ENCODE data around the gene RAB33B. TPM values are rescaled to one million over a fixed set of nuclear protein-coding genes. Genes with fewer than 3 reads are reported as not detected.
"Not testable (repeated sequence)": the region's sequence is repeated elsewhere in the genome, so short reads cannot be mapped to it uniquely, and the experiment has no call there.

RAB33B gene
- total and polyA plus RNA-seq, 5 donors from 2014 or later: 14.8 to 19.2 (median 16.0) TPM

DNA sequence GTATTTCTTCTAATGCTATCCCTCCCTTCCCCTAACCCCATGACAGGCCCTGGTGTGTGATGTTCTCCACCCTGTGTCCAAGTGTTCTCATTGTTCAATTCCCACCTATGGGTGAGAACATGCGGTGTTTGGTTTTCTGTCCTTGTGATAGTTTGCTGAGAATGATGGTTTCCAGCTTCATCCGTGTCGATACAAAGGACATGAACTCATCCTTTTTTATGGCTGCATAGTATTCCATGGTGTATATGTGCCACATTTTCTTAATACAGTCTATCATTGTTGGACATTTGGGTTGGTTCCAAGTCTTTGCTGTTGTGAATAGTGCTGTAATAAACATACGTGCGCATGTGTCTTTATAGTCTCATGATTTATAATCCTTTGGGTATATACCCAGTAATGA, 10.6 kb downstream of the RAB33B start:
- not testable (repeated sequence) for ATAC-seq (ENCODE audit: low read depth in 2 of 2); H3K36me3 ChIP-seq (ENCODE audit: control insufficient read depth, insufficient read depth, low read length); H3K4me3 Mint-ChIP-seq; H3K4me3 ChIP-seq (ENCODE audit: low read depth, low read length); H3K9me3 ChIP-seq (ENCODE audit: control insufficient read depth in 2 of 2, low read length in 2 of 2); DNase-seq; H3K27ac Mint-ChIP-seq; H3K4me1 ChIP-seq (ENCODE audit: control insufficient read depth, insufficient read depth, low read length, poor library complexity, severe bottlenecking); H3K27me3 Mint-ChIP-seq; H3K27me3 ChIP-seq (ENCODE audit: control insufficient read depth, insufficient read depth, low read length); H3K27ac ChIP-seq (ENCODE audit: insufficient read depth, low read length, poor library complexity, severe bottlenecking)
- Mint-ChIP-seq H3K9me3 (peaks cover 0 to 15% (median 0%) of the 10 kb centered on the region in 7 donors), H3K4me1 (peaks cover 21 to 53% (median 30%) of the 10 kb centered on the region in 4 donors), H3K36me3 (peaks cover 37% of the 10 kb centered on the region)

DNA sequence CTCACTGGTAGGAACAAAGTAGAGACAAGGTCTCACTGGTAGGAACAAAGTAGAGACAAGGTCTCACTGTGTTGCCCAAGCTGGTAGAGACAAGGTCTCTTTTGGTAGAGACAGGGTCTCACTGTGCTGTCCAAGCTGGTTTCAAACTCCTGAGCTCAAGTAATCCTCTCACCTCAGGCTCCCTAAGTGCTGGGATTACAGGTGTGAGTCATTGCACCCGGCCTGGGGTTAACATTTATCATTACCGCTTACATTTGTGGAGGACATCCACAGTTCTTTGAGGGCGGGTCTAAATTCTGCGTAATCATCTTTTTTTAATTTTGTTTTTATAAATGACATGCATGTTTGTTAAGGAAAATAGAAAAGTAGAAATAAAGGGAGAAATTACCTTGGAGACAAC, 12.0 kb downstream of the RAB33B start:
- Mint-ChIP-seq H3K27ac (no peak overlapping the region), H3K27me3 (no peaks in the 10 kb centered on the region), H3K4me3 (no peak overlapping the region), H3K4me1 (peaks cover 15 to 57% (median 23%) of the 10 kb centered on the region in 4 donors), H3K9me3 (peaks cover 0 to 15% (median 0%) of the 10 kb centered on the region in 7 donors), H3K36me3 (peaks cover 36% of the 10 kb centered on the region)
- Histone ChIP-seq H3K4me3 (ENCODE audit: low read depth, low read length) (no peak overlapping the region), H3K4me1 (ENCODE audit: control insufficient read depth, insufficient read depth, low read length, poor library complexity, severe bottlenecking) (no peaks in the 10 kb centered on the region), H3K27me3 (ENCODE audit: control insufficient read depth, insufficient read depth, low read length) (no peaks in the 10 kb centered on the region), H3K9me3 (ENCODE audit: control insufficient read depth in 2 of 2, low read length in 2 of 2) (peaks cover 0 to 8% of the 10 kb centered on the region in 2 experiments), H3K27ac (ENCODE audit: insufficient read depth, low read length, poor library complexity, severe bottlenecking) (no peak overlapping the region), H3K36me3 (ENCODE audit: control insufficient read depth, insufficient read depth, low read length) (peaks cover 5% of the 10 kb centered on the region)
- ATAC-seq (ENCODE audit: low read depth in 2 of 2) (no peak), DNase-seq (no peak)

DNA sequence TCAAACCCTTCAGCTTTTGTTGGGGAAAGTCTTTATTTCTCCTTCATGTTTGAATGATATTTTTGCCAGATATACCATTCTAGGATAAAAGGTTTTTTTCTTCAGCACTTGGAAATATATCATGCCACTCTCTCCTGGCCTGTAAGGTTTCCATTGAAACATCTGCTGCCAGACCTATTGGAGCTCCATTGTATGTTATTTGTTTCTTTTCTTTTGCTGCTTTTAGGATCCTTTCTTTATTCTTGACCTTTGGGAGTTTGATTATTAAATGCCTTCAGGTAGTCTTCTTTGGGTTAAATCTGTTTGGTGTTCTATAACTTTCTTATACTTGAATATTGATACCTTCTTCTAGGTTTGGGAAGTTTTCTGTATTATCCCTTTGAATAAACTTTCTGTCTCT, 14.8 kb downstream of the RAB33B start:
- Histone ChIP-seq H3K36me3 (ENCODE audit: control insufficient read depth, insufficient read depth, low read length) (peaks cover 19% of the 10 kb centered on the region), H3K9me3 (ENCODE audit: control insufficient read depth in 2 of 2, low read length in 2 of 2) (peaks cover 5 to 14% of the 10 kb centered on the region in 2 experiments)
- not testable (repeated sequence) for H3K4me1 ChIP-seq (ENCODE audit: control insufficient read depth, insufficient read depth, low read length, poor library complexity, severe bottlenecking); DNase-seq; ATAC-seq (ENCODE audit: low read depth in 2 of 2); H3K27me3 ChIP-seq (ENCODE audit: control insufficient read depth, insufficient read depth, low read length); H3K27ac ChIP-seq (ENCODE audit: insufficient read depth, low read length, poor library complexity, severe bottlenecking); H3K4me3 ChIP-seq (ENCODE audit: low read depth, low read length); H3K27me3 Mint-ChIP-seq
- Mint-ChIP-seq H3K4me3 (peak overlapping the region in 1 of 4 donors; percentile 8), H3K9me3 (peaks cover 0 to 18% (median 2%) of the 10 kb centered on the region in 7 donors), H3K27ac (peak overlapping the region in 1 of 3 donors; percentile 41), H3K4me1 (peaks cover 17 to 52% (median 19%) of the 10 kb centered on the region in 4 donors), H3K36me3 (peaks cover 51% of the 10 kb centered on the region)

DNA sequence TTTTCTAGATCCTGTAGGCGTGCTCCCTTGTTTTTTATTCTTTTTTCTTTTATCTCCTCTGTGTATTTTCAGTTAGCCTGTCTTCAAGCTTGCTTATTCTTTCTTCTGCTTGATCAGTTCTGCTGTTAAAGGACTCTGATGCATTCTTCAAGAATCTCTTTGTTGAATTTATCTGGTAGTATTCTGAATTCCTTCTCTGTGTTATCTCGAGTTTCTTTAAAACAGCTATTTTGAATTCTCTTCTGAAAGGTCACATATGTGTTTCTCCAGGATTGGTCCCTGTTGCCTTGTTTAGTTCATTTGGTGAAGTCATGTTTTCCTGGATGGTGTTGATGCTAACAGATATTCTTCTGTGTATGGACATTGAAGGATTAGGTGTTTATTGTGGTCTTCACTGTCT, 15.3 kb downstream of the RAB33B start:
- H3K27me3 Mint-ChIP-seq: no peaks in the 10 kb centered on the region
- peaks cover 0 to 18% (median 2%) of the 10 kb centered on the region in 7 donors for H3K9me3 Mint-ChIP-seq
- Histone ChIP-seq H3K9me3 (ENCODE audit: control insufficient read depth in 2 of 2, low read length in 2 of 2) (peaks cover 5 to 14% of the 10 kb centered on the region in 2 experiments), H3K27me3 (ENCODE audit: control insufficient read depth, insufficient read depth, low read length) (no peaks in the 10 kb centered on the region), H3K4me3 (ENCODE audit: low read depth, low read length) (no peak overlapping the region), H3K36me3 (ENCODE audit: control insufficient read depth, insufficient read depth, low read length) (peaks cover 19% of the 10 kb centered on the region), H3K4me1 (ENCODE audit: control insufficient read depth, insufficient read depth, low read length, poor library complexity, severe bottlenecking) (no peaks in the 10 kb centered on the region), H3K27ac (ENCODE audit: insufficient read depth, low read length, poor library complexity, severe bottlenecking) (no peak overlapping the region)
- H3K36me3 Mint-ChIP-seq: peaks cover 49% of the 10 kb centered on the region
- H3K4me1 Mint-ChIP-seq: peaks cover 17 to 48% (median 18%) of the 10 kb centered on the region in 4 donors
- no peak overlapping the region for H3K4me3 Mint-ChIP-seq
- no peak for DNase-seq
- ATAC-seq (ENCODE audit: low read depth in 2 of 2): no peak
- peak overlapping the region in 1 of 3 donors; percentile 41 for H3K27ac Mint-ChIP-seq

DNA sequence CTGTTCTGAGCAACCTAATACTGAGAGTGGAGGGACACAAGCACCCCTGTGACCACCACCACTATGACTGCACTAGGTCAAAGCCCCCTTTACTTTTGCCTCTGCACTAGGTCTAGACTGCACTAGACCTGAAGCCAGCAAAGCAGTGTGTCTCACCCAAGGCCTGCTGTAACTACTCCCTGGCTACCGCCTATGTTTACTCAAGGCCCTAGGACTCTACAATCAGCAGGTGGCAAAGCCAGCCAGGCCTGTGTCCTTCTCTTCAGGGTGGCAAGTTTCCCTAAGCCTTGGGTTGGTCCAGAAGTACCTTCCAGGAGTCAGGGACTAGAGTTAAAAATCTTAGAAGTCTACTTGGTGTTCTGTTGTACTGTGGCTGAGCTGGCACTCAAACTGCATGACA, 15.9 kb downstream of the RAB33B start:
- Histone ChIP-seq H3K27ac (ENCODE audit: insufficient read depth, low read length, poor library complexity, severe bottlenecking) (no peak overlapping the region), H3K4me3 (ENCODE audit: low read depth, low read length) (no peak overlapping the region), H3K36me3 (ENCODE audit: control insufficient read depth, insufficient read depth, low read length) (peaks cover 19% of the 10 kb centered on the region), H3K9me3 (ENCODE audit: control insufficient read depth in 2 of 2, low read length in 2 of 2) (peaks cover 5 to 14% of the 10 kb centered on the region in 2 experiments), H3K27me3 (ENCODE audit: control insufficient read depth, insufficient read depth, low read length) (no peaks in the 10 kb centered on the region), H3K4me1 (ENCODE audit: control insufficient read depth, insufficient read depth, low read length, poor library complexity, severe bottlenecking) (no peaks in the 10 kb centered on the region)
- DNase-seq: no peak
- Mint-ChIP-seq H3K27ac (no peak overlapping the region), H3K9me3 (peaks cover 0 to 18% (median 2%) of the 10 kb centered on the region in 7 donors), H3K4me1 (peaks cover 14 to 42% (median 18%) of the 10 kb centered on the region in 4 donors), H3K4me3 (no peak overlapping the region), H3K27me3 (no peaks in the 10 kb centered on the region), H3K36me3 (peaks cover 45% of the 10 kb centered on the region)
- ATAC-seq (ENCODE audit: low read depth in 2 of 2): no peak

DNA sequence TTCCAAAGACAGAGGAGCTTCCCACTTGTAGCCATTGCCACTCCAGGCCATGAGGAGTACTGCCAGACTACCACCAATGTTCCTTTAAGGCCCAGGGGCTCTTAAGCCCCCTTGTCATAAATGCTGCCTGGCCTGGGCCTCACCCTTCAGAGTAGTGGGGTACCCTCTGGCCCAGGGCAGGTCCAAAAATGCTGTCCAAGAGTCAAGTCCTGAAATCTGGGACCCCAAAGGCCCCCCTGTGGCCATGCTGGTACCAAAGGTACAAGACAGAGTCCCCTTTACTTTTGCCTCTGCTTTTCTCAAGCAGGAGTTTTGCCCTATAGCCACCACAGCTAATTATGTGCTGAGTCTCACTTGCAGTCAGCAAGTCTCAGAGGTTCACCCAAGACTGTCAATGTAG, 16.4 kb downstream of the RAB33B start:
- DNase-seq: no peak
- peaks cover 5 to 14% of the 10 kb centered on the region in 2 experiments for H3K9me3 ChIP-seq (ENCODE audit: control insufficient read depth in 2 of 2, low read length in 2 of 2)
- Mint-ChIP-seq H3K36me3 (peaks cover 45% of the 10 kb centered on the region), H3K4me3 (no peak overlapping the region), H3K9me3 (peaks cover 0 to 18% (median 2%) of the 10 kb centered on the region in 7 donors), H3K4me1 (peaks cover 10 to 38% (median 16%) of the 10 kb centered on the region in 4 donors), H3K27me3 (no peaks in the 10 kb centered on the region), H3K27ac (no peak overlapping the region)
- no peak overlapping the region for H3K27ac ChIP-seq (ENCODE audit: insufficient read depth, low read length, poor library complexity, severe bottlenecking)
- no peaks in the 10 kb centered on the region for H3K27me3 ChIP-seq (ENCODE audit: control insufficient read depth, insufficient read depth, low read length)
- peaks cover 19% of the 10 kb centered on the region for H3K36me3 ChIP-seq (ENCODE audit: control insufficient read depth, insufficient read depth, low read length)
- ATAC-seq (ENCODE audit: low read depth in 2 of 2): no peak
- no peaks in the 10 kb centered on the region for H3K4me1 ChIP-seq (ENCODE audit: control insufficient read depth, insufficient read depth, low read length, poor library complexity, severe bottlenecking)
- H3K4me3 ChIP-seq (ENCODE audit: low read depth, low read length): no peak overlapping the region

DNA sequence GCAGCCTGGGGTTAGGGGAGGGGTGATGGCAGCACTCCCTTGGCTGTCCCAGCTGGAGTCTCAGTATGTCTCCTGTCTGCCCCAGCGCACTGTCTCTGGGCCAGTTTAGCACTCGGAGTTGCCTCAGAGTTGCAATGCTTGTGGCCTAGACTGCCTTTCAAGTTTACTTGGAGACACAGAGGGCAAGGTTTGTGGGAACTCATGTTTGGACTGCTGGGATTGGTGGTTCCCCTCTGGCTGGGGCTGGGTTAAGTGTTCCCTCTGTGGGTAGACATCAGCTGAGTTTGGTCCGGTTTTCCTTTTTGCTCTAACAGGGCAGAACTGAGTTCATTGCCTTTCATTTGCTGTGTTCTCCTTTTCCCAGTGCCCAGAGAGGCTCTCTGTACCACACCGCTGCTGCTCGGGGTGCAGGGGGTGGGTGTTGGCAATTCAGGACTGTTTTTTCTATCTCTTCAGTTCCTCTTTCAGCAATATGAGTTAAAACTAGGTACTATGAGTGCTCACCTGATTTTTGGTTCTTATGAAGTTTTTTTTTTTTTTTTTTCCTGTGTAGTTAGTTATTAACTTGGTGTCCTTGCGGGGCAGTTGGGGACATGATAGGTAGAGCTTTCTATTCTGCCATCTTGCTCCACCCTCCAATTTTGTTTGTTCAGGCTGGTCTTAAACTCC, 17.2 kb downstream of the RAB33B start:
- Histone ChIP-seq H3K9me3 (ENCODE audit: control insufficient read depth in 2 of 2, low read length in 2 of 2) (peaks cover 5 to 14% of the 10 kb centered on the region in 2 experiments), H3K36me3 (ENCODE audit: control insufficient read depth, insufficient read depth, low read length) (peaks cover 20% of the 10 kb centered on the region), H3K27ac (ENCODE audit: insufficient read depth, low read length, poor library complexity, severe bottlenecking) (no peak overlapping the region), H3K4me3 (ENCODE audit: low read depth, low read length) (no peak overlapping the region), H3K27me3 (ENCODE audit: control insufficient read depth, insufficient read depth, low read length) (no peaks in the 10 kb centered on the region), H3K4me1 (ENCODE audit: control insufficient read depth, insufficient read depth, low read length, poor library complexity, severe bottlenecking) (no peaks in the 10 kb centered on the region)
- Mint-ChIP-seq H3K4me3 (no peak overlapping the region), H3K4me1 (peaks cover 10 to 33% (median 18%) of the 10 kb centered on the region in 4 donors), H3K27me3 (no peaks in the 10 kb centered on the region), H3K36me3 (peaks cover 42% of the 10 kb centered on the region), H3K27ac (no peak overlapping the region), H3K9me3 (peaks cover 0 to 18% (median 2%) of the 10 kb centered on the region in 7 donors)
- ATAC-seq (ENCODE audit: low read depth in 2 of 2) (no peak), DNase-seq (no peak)

DNA sequence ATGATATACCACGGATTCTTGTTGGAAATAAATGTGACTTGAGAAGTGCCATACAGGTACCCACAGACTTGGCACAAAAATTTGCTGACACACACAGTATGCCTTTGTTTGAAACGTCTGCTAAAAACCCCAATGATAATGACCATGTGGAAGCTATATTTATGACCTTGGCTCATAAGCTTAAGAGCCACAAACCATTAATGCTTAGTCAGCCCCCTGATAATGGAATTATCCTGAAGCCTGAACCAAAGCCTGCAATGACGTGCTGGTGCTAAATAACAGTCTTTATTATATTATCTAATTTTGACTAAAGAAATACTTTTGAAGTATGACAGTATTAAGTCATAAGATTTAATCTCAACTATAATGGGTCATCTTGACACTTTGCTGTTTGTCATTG, 18.9 kb downstream of the RAB33B start:
- peaks cover 41% of the 10 kb centered on the region for H3K36me3 Mint-ChIP-seq

More for the DNA sequence above, 18.9 kb downstream of the RAB33B start:
- Mint-ChIP-seq H3K4me1 (peaks cover 10 to 32% (median 20%) of the 10 kb centered on the region in 4 donors), H3K27ac (no peak overlapping the region), H3K9me3 (peaks cover 0 to 18% (median 2%) of the 10 kb centered on the region in 7 donors), H3K4me3 (no peak overlapping the region), H3K27me3 (no peaks in the 10 kb centered on the region)
- H3K27me3 ChIP-seq (ENCODE audit: control insufficient read depth, insufficient read depth, low read length): no peaks in the 10 kb centered on the region
- peaks cover 23% of the 10 kb centered on the region for H3K36me3 ChIP-seq (ENCODE audit: control insufficient read depth, insufficient read depth, low read length)
- no peak overlapping the region for H3K4me3 ChIP-seq (ENCODE audit: low read depth, low read length)
- no peak overlapping the region for H3K27ac ChIP-seq (ENCODE audit: insufficient read depth, low read length, poor library complexity, severe bottlenecking)
- DNase-seq: no peak
- H3K9me3 ChIP-seq (ENCODE audit: control insufficient read depth in 2 of 2, low read length in 2 of 2): peaks cover 5 to 14% of the 10 kb centered on the region in 2 experiments
- no peaks in the 10 kb centered on the region for H3K4me1 ChIP-seq (ENCODE audit: control insufficient read depth, insufficient read depth, low read length, poor library complexity, severe bottlenecking)
- no peak for ATAC-seq (ENCODE audit: low read depth in 2 of 2)
